ENCODE results near the gene MPPED2. TPM values are rescaled to one million over a fixed set of nuclear protein-coding genes. Genes with fewer than 3 reads are reported as not detected.

Gene MPPED2
- total RNA-seq, 1 experiment from 2014 or later: 4.7 TPM

DNA sequence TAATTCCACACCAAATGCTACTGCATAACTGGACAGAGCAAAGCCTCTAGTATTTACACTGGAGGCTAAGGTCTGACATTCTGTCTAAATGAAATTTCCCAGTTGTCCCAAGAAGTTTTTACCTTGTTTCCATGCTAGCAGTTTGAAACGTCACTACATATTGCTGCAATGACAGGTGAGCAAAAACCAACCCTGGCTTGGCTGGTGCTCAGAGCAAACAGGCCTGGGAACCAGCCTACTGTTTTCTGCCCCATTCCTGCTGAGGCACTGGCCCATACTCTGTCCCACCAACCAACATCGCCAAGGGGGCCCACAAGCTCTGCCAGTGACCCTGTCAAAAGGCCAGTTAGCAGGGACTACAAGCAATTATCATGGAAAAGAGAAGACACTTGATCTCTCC lies 131.1 kb downstream of the MPPED2 start:
- Histone ChIP-seq H2BK12ac (ENCODE audit: insufficient read length, low read depth, low read length) (no peak overlapping the region), H3K79me1 (ENCODE audit: insufficient read depth, low read depth, low read length, poor library complexity, severe bottlenecking) (no peaks in the 10 kb centered on the region), H4K20me1 (ENCODE audit: control insufficient read depth, insufficient read depth, insufficient read length) (no peaks in the 10 kb centered on the region), H3K18ac (ENCODE audit: insufficient read length, low read depth, low read length) (no peak overlapping the region), H3K4ac (ENCODE audit: low read depth, low read length) (no peak overlapping the region), H3K14ac (ENCODE audit: insufficient read depth, low read length) (no peak overlapping the region), H3K4me1 (ENCODE audit: insufficient read depth, low read length) (peaks cover 30% of the 10 kb centered on the region), H3K27ac (ENCODE audit: insufficient read length, low read depth, low read length) (no peak overlapping the region), H3K27me3 (ENCODE audit: insufficient read depth, low read length) (no peaks in the 10 kb centered on the region), H2BK20ac (ENCODE audit: low read depth, low read length, poor library complexity, severe bottlenecking) (no peak overlapping the region), H2BK5ac (ENCODE audit: insufficient read length, low read length) (no peak overlapping the region), H4K91ac (ENCODE audit: insufficient read length, low read depth, low read length) (no peak overlapping the region), H2BK15ac (ENCODE audit: low read depth, low read length) (no peak overlapping the region), H4K8ac (replicated peaks; ENCODE audit: insufficient read length, low read depth, low read length) (no peak overlapping the region), H3T11ph (ENCODE audit: low read length) (no peak overlapping the region), H3K9ac (ENCODE audit: extremely low read depth, insufficient read length, low read length) (no peak overlapping the region), H3K23me2 (ENCODE audit: insufficient read length, low read depth, low read length, poor library complexity, severe bottlenecking) (no peaks in the 10 kb centered on the region), H2BK120ac (ENCODE audit: low read depth, low read length, poor library complexity, severe bottlenecking) (no peak overlapping the region), H3K9me3 (ENCODE audit: control insufficient read depth, low read depth, low read length) (no peaks in the 10 kb centered on the region), H3K56ac (ENCODE audit: insufficient read length, low read depth, low read length) (no peak overlapping the region), H3K23ac (ENCODE audit: insufficient read length, low read depth, low read length) (no peak overlapping the region), H2AFZ (ENCODE audit: low read length) (no peak overlapping the region), H3K4me2 (ENCODE audit: insufficient read depth, insufficient read length, low read length) (no peak overlapping the region), H2AK5ac (ENCODE audit: insufficient read length, low read length) (no peak overlapping the region), H3K79me2 (ENCODE audit: insufficient read depth, low read length) (no peaks in the 10 kb centered on the region), H4K5ac (ENCODE audit: insufficient read length, low read depth, low read length) (no peak overlapping the region)
- H3K36me3 Mint-ChIP-seq (ENCODE audit: insufficient read depth in 1 of 3, low read depth in 3 of 3): peaks cover 0 to 4% (median 0%) of the 10 kb centered on the region in 3 experiments; a peak in 3 of 7 replicates
- no peak for DNase-seq
- WGBS (ENCODE audit: extremely low coverage, insufficient read length, low lambda C conversion rate): no CpG with 5 or more reads among the region's 2 CpGs
- H3K9me3 Mint-ChIP-seq: peaks cover 0 to 4% of the 10 kb centered on the region in 2 experiments; a peak in 1 of 5 replicates
- peaks cover 51 to 56% of the 10 kb centered on the region in 2 experiments for H3K4me1 Mint-ChIP-seq
- H3K27me3 Mint-ChIP-seq (ENCODE audit: low read depth): peaks cover 36% of the 10 kb centered on the region
- TF ChIP-seq, protein P1, sequence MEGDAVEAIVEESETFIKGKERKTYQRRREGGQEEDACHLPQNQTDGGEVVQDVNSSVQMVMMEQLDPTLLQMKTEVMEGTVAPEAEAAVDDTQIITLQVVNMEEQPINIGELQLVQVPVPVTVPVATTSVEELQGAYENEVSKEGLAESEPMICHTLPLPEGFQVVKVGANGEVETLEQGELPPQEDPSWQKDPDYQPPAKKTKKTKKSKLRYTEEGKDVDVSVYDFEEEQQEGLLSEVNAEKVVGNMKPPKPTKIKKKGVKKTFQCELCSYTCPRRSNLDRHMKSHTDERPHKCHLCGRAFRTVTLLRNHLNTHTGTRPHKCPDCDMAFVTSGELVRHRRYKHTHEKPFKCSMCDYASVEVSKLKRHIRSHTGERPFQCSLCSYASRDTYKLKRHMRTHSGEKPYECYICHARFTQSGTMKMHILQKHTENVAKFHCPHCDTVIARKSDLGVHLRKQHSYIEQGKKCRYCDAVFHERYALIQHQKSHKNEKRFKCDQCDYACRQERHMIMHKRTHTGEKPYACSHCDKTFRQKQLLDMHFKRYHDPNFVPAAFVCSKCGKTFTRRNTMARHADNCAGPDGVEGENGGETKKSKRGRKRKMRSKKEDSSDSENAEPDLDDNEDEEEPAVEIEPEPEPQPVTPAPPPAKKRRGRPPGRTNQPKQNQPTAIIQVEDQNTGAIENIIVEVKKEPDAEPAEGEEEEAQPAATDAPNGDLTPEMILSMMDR (conservative IDR thresholded peaks at IDR 0.05): no peak
- no peak overlapping the region for H3K4me3 Mint-ChIP-seq
- no peak overlapping the region for H3K27ac Mint-ChIP-seq

All from H9 (cell line).